Stimulated activated CD8-positive, alpha-beta memory T cell treated with anti-CD3 and anti-CD28 coated beads, Interleukin-4, amount 100 ng/mL, for 4 hours (primary cell): ENCODE data around the gene IFNL1.
"Not testable (repeated sequence)": the region's sequence is repeated elsewhere in the genome, so short reads cannot be mapped to it uniquely, and the experiment has no call there.

Experiments used
- DNase-seq, 2 donors: peaks; one replicate each; pipeline ENCODE4 v3.0.0-alpha.2; 2020; ENCODE audit warnings: low read depth in 2 of 2, low spot score in 1 of 2

IFNL1 gene

DNA sequence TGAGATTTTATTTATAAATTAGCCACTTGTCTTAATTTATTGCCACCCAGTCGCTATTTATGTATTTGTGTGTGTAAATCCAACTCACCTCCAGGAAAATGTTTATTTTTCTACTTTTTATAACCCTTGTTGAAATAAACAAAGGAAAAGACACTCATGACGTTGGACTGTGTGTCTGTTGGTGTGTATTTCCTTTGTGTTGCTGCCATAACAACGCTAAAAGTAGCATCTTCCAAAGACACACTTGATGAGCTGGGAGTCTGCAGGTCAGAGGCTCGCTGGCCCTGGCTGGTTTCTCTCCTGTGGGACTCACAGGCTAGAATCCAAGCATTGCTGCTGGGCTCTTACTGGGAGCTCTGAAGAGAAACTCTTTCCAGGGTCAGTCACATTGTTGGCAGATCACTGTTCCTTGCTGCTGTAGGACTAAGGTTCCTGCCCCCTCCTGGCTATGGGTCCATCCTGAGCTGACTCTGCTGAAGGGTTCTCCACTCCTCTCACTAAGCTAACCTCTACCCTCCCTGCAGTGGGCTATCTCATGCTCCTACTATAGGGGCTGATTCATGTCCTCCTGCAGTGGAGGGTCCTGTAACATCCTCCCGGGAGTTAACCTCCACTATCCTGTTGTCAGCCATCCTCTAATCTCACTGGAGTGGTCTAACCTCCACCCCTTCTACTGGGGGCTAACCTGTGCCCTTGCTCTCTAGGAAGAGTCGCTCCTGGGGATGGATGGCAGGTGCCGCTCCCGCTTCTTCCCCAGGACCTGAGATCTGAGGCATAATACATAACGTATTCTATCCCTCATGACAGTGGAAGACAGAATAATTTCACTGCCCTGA lies 26.0 kb upstream of the IFNL1 start:
- DNase-seq: no peak

DNA sequence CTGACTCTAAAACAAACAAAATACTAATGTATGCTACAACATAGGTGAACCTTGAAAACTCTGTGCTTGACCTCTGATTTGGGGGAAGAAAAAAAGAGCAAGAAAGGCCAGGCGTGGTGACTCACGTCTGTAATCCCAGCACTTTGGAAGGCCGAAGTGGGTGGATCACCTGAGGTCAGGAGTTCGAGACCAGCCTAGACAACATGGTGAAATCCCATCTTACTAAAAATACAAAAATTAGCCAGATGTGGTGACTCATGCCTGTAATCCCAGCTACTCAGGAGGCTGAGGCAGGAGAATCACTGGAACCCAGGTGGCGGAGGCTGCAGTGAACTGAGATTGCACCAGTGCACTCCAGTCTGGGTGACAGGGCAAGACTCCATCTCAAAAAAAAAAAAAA lies 22.3 kb upstream of the IFNL1 start:
- not testable (repeated sequence) for DNase-seq

DNA sequence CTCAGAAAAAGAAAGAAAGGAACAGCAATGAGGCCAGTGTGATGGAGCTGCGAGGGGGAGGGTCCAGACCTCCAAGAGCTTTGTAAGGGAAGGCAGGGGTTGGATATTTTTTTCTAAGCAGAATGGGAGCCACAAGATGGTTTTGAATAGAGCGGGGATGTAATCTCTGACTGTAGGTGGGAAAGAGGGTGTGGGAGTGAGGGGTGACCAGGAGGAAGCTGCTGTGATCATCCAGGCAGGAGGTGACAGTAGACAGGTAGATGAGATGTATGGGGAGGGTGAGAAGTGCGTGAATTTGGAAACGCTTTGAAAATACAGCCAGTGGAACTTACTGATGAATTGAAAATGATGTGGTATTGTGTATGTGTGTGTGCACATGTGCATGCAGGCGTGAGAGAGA lies 20.6 kb upstream of the IFNL1 start:
- DNase-seq: no peak

GRCh38 chr19:39276740-39277139 lies 19.5 kb upstream of the IFNL1 start:
- DNase-seq: no peak

- no peak for DNase-seq
Measured at GRCh38 chr19:39277598-39277997, 18.6 kb upstream of the IFNL1 start.

DNA sequence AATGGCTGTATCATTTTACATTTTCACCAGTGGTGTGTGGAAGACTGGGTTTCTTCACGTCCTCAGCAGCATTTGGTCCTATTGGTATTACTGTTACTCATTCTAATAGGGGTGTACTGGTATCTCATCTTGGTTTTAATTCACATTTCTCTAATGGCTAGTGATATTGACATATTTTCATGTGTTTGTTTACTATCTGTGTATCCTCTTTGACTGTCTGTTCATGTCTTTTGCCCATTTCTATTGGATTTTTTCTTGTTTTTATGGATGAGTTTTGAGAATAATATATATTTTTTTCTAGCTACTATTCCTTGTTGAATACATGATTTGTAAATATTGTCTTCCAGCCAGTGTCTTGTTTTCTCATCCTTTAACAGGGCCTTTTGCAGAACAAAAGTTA lies 14.2 kb upstream of the IFNL1 start:
- no peak for DNase-seq

DNA sequence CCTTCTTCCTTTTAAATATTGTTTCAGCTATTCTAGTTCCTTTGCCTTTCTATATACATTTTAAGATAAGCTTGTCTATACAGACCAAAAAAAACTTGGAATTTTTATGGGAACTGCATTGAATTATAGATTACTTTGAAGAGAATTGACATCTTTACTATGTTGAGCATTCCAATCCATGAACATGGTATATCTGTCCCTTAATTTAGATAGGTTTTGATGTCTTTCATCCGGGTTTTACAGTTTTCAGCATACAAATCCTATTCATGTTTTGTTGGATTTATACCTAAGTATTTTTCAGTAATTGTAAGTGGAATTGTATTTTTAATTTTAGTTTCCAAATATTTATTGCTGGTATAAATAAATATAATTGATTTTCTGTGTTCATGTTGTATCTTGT lies 12.2 kb upstream of the IFNL1 start:
- no peak for DNase-seq

DNA sequence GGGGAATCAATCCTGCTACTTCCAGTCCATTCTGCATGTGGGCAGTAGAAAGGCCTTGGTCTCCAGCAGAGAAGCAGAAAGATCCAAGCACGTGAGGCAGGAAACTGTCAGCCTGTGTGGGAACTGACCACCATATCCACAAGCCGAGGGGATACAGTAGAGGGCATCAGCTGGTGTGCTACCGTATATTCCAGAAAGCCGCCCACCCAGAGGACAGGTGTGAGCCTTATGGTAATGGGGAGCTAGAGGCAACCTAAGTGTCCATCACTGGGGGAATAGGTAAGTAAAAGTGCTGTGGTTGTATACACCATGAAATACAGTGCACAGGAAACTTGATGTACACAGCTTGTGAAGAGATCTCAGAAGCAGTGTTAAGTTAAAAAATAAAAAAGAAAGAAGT lies 2.8 kb upstream of the IFNL1 start:
- DNase-seq: no peak

DNA sequence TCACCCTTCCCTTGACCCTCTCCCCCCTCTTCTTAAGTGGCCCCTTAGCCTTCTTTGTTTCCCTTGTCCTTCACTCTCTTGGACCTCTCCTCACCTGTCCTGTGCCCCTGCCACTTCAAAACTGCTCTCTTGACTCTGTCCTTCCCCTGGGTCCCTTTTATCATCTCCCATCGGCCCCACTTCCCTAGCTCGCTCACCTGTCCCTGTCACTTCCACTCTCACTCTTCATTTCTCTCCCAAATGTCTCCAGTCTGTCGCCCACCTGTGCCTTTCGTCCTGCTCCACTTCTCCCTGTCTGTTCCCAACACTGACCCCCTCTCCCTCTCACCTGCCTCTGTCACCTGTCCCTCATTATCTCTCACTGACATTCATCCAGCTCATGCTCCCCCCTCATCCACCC lies 699 bp downstream of the IFNL1 start:
- DNase-seq: no peak

- peak in 1 of 2 donors; percentile 38 for DNase-seq
Measured at GRCh38 chr19:39297931-39298634, 1.9 kb downstream of the IFNL1 start.

GRCh38 chr19:39299404-39299803 lies 3.2 kb downstream of the IFNL1 start:
- no peak for DNase-seq

- DNase-seq: no peak
Measured at GRCh38 chr19:39299832-39300231, 3.6 kb downstream of the IFNL1 start.

GRCh38 chr19:39301021-39301420 lies 4.8 kb downstream of the IFNL1 start:
- no peak for DNase-seq

DNA sequence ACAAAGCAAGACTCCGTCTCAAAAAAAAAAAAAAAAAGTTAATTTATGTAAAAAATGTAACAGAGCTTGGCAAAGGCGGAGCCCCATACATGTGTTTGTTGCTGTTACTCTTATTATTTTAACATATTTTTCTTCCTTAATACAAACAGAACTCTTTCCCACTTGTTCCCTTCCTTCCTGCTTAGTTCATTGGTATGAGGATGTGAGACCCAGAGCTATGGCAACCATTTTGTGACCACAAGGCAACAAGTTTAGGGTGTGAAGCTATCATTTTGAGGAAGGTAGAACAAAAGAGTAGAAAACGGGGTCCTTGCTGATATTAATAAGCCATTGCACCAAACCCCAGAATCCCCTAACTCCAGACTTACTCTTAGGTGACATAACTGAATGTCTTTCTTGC lies 5.4 kb downstream of the IFNL1 start:
- no peak for DNase-seq

DNA sequence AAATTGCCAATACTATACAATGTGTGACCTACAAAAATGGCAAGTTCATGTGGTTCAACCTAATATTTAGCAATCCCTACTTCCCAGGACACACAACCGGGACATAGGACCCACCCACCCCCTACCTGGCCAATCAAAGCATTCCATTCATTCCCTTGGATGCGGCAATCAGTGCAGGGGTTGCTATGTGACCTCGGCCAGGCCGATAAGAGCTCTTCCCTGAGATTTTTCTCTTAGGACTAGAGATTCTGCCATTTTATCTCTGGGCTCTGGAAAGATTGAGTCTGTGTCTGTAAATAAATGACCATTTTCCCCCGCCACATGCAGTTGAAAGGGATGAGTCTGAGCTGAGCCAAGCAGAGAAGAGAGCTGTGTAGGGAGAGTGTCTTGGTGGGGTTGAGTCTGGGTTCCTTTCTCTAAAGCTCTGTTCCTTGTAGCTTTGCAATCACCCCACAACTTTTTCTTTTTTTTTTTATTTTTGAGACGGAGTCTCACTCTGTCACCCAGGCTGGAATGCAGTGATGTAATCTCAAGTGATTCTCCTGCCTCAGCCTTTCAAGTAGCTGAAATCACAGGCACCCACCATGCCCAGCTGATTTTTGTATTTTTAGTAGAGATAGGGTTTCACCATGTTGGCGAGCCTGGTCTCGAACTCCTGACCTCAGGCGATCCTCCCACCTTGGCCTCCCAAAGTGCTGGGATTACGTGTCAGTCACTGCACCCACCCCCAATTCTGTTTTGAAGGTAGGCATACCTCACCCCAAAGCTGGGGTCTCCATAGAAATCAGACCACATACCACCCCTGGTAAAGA lies 7.4 kb downstream of the IFNL1 start:
- no peak for DNase-seq

DNA sequence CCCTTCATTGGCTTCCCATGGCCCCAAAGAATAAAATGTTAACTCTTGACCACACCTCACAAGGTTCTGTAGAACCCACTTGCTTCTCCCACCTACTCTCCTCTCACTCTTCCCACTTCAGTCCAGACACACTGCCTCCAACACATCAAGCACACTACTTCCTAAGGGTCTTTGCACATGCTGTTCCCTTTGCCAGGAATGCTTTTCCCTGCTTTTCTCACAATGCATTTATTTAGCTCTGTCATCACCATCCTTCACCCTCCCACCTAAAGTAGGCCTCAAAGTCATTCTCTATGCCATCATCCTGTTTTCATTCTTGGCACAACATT lies 7.9 kb downstream of the IFNL1 start:
- no peak for DNase-seq

DNA sequence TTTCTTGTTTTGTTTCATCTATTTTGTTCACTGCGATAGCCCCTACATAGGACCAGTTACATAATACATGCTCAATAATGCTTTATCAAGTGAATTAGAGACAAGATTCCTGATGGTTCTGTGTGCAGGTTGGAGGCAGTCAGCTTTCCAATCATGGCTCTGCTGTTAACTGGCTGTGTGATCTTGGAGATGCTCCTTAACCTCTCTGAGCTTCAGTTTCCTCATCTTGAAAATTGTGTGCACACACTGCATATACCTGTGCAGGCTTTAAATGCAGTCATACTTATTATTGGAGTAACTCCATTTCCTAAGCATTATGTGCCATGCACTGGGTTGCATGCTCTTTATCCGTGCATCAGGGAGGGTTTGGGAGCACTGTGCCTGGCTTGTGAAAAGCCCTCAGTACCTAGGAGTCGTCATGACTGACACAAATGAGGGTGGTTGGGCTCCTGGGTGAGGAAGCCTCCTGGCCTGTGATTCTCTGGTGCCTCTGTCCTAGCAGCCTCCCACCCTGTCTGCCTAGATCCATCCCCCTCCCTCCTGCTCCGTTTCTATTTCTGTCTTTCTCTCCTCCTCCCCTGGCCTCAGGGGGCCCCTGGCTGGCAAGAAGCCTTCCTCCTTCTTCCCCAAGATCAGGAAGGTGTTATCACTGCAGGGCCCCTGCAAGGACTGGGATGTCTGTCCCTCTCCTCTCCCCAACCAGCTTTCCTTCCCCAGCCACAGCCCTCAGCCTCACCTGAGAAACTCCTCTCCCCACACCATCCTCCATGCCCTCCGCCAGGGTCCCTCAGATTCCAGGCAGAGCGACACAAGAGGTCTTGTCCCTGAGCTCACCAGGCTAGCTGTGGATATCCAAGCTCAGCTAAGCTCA lies 8.7 kb downstream of the IFNL1 start:
- DNase-seq: no peak

DNA sequence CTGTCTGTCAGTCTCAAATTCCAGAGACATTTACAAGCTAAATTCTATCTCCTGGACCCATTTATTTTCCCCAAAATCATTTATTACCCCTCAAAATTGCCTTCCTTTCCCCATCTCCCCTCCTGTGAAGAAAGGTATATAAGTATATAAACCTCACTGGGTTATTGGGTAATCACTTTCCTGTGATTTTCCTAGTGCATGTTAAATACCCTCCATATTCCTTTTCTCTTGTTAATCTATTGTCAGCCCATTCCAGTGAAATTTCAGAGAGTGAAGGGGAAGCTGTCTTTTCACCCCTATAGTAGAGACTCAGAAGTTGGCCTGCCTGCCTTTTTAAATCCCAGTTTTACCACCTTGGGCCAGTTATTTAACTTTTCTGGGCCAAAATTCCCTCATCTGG lies 9.9 kb downstream of the IFNL1 start:
- DNase-seq: no peak

DNA sequence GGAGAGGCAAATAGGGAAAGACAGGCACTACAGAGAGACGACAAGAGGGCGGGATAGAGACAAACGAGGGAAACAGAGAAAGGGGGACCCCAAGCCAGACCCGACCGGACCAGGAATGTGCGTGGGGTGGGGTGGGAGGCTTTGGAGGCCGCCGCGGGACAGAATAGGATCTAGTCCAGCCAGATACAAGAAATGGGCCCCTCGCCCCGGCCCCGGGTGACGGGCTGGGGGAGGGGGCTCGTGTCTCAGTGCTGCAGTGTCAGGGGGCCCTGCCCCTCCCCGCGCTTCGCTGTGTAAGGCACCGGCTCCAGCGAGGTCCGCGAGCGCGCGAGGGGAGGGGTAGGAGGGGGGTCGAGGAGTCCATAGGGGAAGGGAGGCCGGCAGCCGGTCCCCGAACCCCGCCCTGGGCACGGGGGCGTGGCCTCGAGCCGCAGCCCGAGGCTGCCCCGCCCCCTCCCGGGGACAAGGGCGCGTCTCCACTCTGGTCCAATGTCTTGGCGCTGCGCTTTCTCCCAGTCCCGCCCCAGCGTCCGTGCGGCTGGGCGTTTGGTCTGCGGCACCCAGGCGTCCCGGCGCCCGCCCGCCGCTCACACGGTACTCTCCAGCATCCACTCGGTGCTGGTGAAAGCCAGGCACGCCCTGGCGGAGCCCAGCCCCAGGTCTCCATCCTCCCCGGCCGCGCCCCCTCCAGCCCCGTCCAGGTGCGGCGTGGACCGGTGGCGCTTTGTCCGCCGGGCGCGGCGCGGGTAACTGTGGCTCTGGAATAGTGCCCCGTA lies 11.0 kb downstream of the IFNL1 start:
- DNase-seq: no peak

- no peak for DNase-seq
Measured at GRCh38 chr19:39307822-39308530, 11.8 kb downstream of the IFNL1 start.
